ENCODE results near the gene MPPED2. TPM values are rescaled to one million over a fixed set of nuclear protein-coding genes. Genes with fewer than 3 reads are reported as not detected.

MPPED2 gene
- total and polyA plus RNA-seq, 5 experiments from 2014 or later = 1.4 to 4.9 (median 3.3) TPM; not detected in 2

GRCh38 chr11:30405385-30405784 lies 180.8 kb downstream of the MPPED2 start:
- no peak for DNase-seq
- no peak for ATAC-seq
- Mint-ChIP-seq H3K27me3 (peaks cover 0 to 9% (median 0%) of the 10 kb centered on the region in 5 donors), H3K4me3 (peak overlapping the region in 3 of 10 donors; percentile 39 to 47 (median 46)), H3K27ac (peak overlapping the region in 1 of 10 donors; percentile 37), H3K36me3 (no peaks in the 10 kb centered on the region), H3K4me1 (peaks cover 5 to 18% (median 16%) of the 10 kb centered on the region in 4 donors), H3K9me3 (no peaks in the 10 kb centered on the region)
- POLR2A ChIA-PET = no interaction called here

DNA sequence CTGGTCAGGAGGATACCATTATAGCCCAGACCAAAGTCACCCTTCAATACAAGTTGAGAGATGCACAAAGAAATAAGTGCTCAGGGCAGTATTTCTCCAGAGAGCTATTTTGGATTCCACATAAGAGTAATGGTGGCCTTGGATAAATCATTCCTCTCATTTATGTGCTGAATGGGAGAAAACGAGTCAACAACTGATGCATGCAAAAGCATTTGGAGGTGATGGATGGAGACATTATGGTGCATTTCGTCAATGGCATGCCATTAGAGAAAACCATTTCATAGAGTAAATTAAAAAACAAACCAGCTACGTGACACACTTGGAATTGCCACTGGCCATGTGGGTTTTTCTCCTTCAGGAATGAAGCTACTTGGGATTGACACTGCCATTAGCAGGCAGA lies 182.0 kb downstream of the MPPED2 start:
- no peak for DNase-seq
- ATAC-seq = no peak
- peaks cover 5 to 18% (median 16%) of the 10 kb centered on the region in 4 donors for H3K4me1 Mint-ChIP-seq
- no peak overlapping the region for H3K27ac Mint-ChIP-seq
- H3K4me3 Mint-ChIP-seq = no peak overlapping the region
- no peaks in the 10 kb centered on the region for H3K36me3 Mint-ChIP-seq
- POLR2A ChIA-PET = interaction anchor here (0.6 kb wide), 1 partner anchor 70 kb away, joined by 4 read pairs; no protein-coding TSS in a partner anchor
- H3K27me3 Mint-ChIP-seq = peaks cover 0 to 9% (median 0%) of the 10 kb centered on the region in 5 donors
- H3K9me3 Mint-ChIP-seq = no peaks in the 10 kb centered on the region

GRCh38 chr11:30395751-30396150 lies 190.4 kb downstream of the MPPED2 start:
- no peak overlapping the region for H3K27ac Mint-ChIP-seq
- POLR2A ChIA-PET = no interaction called here
- DNase-seq (no peak), ATAC-seq (no peak)
- H3K27me3 Mint-ChIP-seq = peaks cover 0 to 13% (median 3%) of the 10 kb centered on the region in 5 donors
- no peaks in the 10 kb centered on the region for H3K36me3 Mint-ChIP-seq
- no peak overlapping the region for H3K4me3 Mint-ChIP-seq
- H3K4me1 Mint-ChIP-seq = no peaks in the 10 kb centered on the region
- no peaks in the 10 kb centered on the region for H3K9me3 Mint-ChIP-seq

DNA sequence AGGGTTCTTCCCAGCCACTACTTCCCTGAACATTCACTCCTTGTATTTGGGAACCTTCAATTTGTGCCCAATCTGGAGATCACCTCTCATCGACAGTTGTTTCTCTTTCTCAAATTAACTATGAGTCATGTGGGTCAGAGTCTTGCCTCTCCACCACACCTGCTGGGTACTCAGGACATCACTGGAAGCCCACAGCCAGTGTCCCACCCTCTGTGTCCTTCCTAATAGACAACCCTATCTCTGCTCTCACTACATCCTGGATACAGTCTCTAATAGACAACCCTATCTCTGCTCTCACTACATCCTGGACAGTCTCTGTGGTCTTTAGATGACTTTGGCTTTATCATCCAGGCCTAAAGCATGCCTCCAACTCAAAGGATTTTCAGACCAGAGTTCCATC lies 193.1 kb downstream of the MPPED2 start:
- H3K36me3 Mint-ChIP-seq = no peaks in the 10 kb centered on the region
- peaks cover 0 to 10% (median 3%) of the 10 kb centered on the region in 5 donors for H3K27me3 Mint-ChIP-seq
- no peak overlapping the region for H3K4me3 Mint-ChIP-seq
- DNase-seq = no peak
- H3K9me3 Mint-ChIP-seq = peaks cover 0 to 2% (median 0%) of the 10 kb centered on the region in 9 donors
- peaks cover 0 to 3% (median 0%) of the 10 kb centered on the region in 4 donors for H3K4me1 Mint-ChIP-seq
- POLR2A ChIA-PET = no interaction called here
- ATAC-seq = no peak
- H3K27ac Mint-ChIP-seq = no peak overlapping the region

DNA sequence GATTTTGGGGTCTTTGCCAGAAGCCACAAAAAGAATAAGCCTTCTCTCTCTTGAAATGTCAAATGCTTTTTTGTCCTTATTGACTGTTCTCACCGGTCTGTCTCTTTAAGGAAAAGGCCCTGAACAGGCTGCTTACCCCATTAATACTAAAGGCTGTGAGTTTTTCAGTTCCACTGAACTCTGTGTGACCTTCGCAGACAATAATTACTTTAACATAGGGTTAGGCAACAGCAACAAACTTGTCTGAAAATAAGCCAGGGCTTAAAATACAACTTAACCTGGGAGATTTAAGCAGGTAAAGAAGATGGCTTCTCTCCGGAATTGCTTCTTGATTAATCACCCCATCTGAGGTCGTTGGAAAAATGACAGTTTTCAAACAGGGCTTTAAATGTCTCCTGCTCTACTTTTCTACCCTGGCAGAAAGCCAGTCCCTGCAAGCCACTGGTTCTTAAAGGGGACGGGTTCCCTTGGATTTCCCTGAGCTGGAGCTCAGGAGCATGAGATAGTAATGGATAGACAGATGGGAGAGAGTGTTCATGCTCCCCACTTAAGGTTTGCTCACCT lies 193.8 kb downstream of the MPPED2 start:
- H3K27me3 Mint-ChIP-seq = peaks cover 0 to 4% (median 3%) of the 10 kb centered on the region in 5 donors
- H3K4me3 Mint-ChIP-seq = no peak overlapping the region
- H3K9me3 Mint-ChIP-seq = peaks cover 0 to 2% (median 0%) of the 10 kb centered on the region in 9 donors
- H3K4me1 Mint-ChIP-seq = peaks cover 0 to 3% (median 0%) of the 10 kb centered on the region in 4 donors
- no peak overlapping the region for H3K27ac Mint-ChIP-seq
- POLR2A ChIA-PET = no interaction called here
- DNase-seq (no peak), ATAC-seq (no peak)
- no peaks in the 10 kb centered on the region for H3K36me3 Mint-ChIP-seq

GRCh38 chr11:30388957-30389356 lies 197.2 kb downstream of the MPPED2 start:
- H3K4me3 Mint-ChIP-seq = no peak overlapping the region
- POLR2A ChIA-PET = no interaction called here

DNA sequence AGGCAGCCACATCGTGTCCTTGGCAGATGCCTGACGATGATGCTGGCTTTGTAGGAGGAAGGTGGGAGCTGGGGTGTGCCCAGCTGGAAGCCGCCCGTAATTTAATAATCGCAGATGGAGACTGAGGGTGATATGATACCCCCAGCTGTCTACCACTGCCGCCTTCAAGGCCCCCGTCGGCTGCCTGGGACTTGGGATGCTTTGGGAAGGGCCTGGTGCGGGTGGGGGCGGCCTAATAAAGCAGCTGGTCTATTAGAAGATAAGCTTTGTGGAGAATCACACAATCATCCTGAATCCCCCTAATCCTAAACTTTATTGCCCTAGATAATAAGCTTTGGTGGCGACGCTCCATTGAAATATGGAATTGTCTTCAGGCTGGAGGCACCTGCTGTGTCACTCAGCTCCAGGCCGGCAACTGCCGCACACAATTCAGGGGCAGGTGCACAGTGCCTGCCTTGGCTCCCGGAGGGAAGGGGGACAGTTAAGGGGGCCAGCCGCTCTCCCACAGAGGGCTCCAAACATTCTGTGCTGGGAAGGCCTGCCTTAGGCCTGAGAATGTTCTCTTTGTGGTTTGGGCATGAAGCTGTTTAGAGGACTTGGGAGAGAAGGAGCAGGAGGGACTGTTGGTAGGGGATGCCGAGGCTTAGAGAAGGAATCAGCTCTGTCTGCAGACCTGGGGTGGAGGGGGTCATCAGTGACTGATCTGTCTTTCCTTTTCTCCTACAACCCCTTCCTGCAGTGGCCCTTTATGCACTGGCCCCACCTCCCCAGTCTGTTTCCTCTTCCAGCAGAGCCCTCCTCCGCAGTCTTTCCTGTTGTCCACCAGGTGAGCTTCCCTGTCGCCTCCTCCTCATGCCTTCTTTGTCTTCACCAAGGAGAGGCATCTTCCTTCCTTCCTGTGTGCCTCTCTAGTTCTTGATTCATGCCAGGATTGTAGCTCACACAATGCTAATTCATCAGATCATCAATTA lies 198.0 kb downstream of the MPPED2 start:
- peak overlapping the region in 1 of 10 donors; percentile 17 for H3K27ac Mint-ChIP-seq
- peaks cover 0 to 2% (median 0%) of the 10 kb centered on the region in 9 donors for H3K9me3 Mint-ChIP-seq
- DNase-seq (no peak), ATAC-seq (no peak)
- peaks cover 0 to 3% (median 1%) of the 10 kb centered on the region in 5 donors for H3K27me3 Mint-ChIP-seq
- no peaks in the 10 kb centered on the region for H3K36me3 Mint-ChIP-seq
- POLR2A ChIA-PET = no interaction called here
- no peak overlapping the region for H3K4me3 Mint-ChIP-seq
- peaks cover 0 to 3% (median 0%) of the 10 kb centered on the region in 4 donors for H3K4me1 Mint-ChIP-seq

More at GRCh38 chr11:30388957-30389356, 197.2 kb downstream of the MPPED2 start:
- Mint-ChIP-seq H3K4me1 (peaks cover 0 to 3% (median 0%) of the 10 kb centered on the region in 4 donors), H3K36me3 (no peaks in the 10 kb centered on the region), H3K27me3 (peaks cover 0 to 4% (median 1%) of the 10 kb centered on the region in 5 donors), H3K27ac (no peak overlapping the region), H3K9me3 (peaks cover 0 to 2% (median 0%) of the 10 kb centered on the region in 9 donors)
- DNase-seq (no peak), ATAC-seq (no peak)

GRCh38 chr11:30381879-30382278 lies 204.3 kb downstream of the MPPED2 start:
- no peak overlapping the region for H3K4me3 Mint-ChIP-seq
- peaks cover 0 to 7% (median 3%) of the 10 kb centered on the region in 5 donors for H3K27me3 Mint-ChIP-seq
- no peaks in the 10 kb centered on the region for H3K4me1 Mint-ChIP-seq
- no peak for DNase-seq
- no peaks in the 10 kb centered on the region for H3K36me3 Mint-ChIP-seq
- H3K9me3 Mint-ChIP-seq = peaks cover 0 to 2% (median 0%) of the 10 kb centered on the region in 9 donors
- no peak overlapping the region for H3K27ac Mint-ChIP-seq
- POLR2A ChIA-PET = no interaction called here
- ATAC-seq = no peak

- Mint-ChIP-seq H3K27ac (no peak overlapping the region), H3K4me1 (no peaks in the 10 kb centered on the region), H3K9me3 (peaks cover 0 to under 1% (median 0%) of the 10 kb centered on the region in 9 donors), H3K27me3 (peaks cover 0 to 7% (median 3%) of the 10 kb centered on the region in 5 donors), H3K4me3 (no peak overlapping the region), H3K36me3 (no peaks in the 10 kb centered on the region)
- DNase-seq (no peak), ATAC-seq (no peak)
- POLR2A ChIA-PET = no interaction called here
Observed at GRCh38 chr11:30380846-30381245, 205.3 kb downstream of the MPPED2 start.

DNA sequence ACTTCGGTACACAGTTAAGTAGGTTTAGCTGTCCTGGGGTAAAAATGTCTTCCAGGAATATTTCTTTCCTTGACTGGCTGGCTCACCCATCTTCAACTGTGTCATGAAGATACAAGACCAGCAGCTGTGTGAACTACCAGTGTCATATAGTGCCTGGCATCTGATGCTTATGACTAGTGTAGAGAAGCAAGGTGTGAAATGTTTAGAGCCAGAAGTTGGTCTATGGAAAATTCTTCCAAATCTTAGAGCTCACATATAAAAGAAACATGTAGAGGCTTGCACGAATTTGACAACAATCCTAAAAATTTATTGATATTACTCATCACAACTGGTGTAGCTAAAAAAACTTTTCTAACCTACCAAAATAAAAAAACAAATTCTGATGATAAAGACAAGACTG lies 208.8 kb downstream of the MPPED2 start:
- Mint-ChIP-seq H3K36me3 (no peaks in the 10 kb centered on the region), H3K9me3 (no peaks in the 10 kb centered on the region), H3K4me3 (no peak overlapping the region), H3K4me1 (no peaks in the 10 kb centered on the region), H3K27ac (no peak overlapping the region), H3K27me3 (peaks cover 0 to 7% (median 6%) of the 10 kb centered on the region in 5 donors)
- no peak for DNase-seq
- ATAC-seq = no peak
- POLR2A ChIA-PET = no interaction called here

DNA sequence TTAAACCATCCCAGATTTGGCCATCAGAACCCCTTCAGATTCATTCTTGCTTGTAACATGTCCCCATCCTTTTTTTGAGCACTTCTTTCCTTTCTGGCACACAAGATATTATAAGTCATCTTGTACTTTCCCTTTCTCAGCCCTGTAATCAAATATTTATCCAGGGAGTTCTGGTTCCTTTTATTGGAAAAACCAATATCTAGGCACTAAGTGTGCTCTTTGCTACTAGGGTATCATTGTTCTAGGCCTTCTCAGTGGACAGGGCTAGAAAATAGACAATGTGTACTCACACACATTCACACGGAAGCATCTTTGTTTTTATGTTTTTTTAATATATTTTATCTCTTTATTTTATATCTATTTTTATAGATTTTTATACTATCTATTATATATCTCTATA lies 216.0 kb downstream of the MPPED2 start:
- Mint-ChIP-seq H3K36me3 (no peaks in the 10 kb centered on the region), H3K4me3 (no peak overlapping the region), H3K27me3 (peaks cover 0 to 6% (median 0%) of the 10 kb centered on the region in 5 donors), H3K4me1 (no peaks in the 10 kb centered on the region), H3K27ac (peak overlapping the region in 1 of 10 donors; percentile 2), H3K9me3 (peaks cover 0 to 5% (median 0%) of the 10 kb centered on the region in 9 donors)
- ATAC-seq (no peak), DNase-seq (no peak)
- POLR2A ChIA-PET = no interaction called here

DNA sequence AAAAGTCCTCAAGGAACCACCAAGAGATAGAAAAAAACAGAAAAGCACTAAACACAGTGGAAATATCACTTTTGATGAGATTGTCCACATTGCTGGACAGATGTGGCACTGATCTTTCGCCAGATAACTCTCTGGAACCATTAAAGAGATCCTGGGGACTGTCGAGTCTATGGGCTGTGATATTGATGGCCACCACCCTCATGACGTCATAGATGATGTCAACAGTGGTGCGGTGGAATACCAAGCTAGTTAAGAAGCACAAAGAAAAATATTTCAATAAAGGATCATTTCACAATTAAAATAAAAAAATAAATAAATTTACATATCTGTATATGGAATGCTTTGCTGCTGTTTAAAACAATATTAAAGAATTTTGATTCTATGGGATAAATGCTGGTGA lies 217.8 kb downstream of the MPPED2 start:
- DNase-seq = no peak
- Mint-ChIP-seq H3K9me3 (peaks cover 0 to 5% (median 0%) of the 10 kb centered on the region in 9 donors), H3K27ac (no peak overlapping the region), H3K4me3 (no peak overlapping the region), H3K4me1 (no peaks in the 10 kb centered on the region), H3K36me3 (no peaks in the 10 kb centered on the region), H3K27me3 (peaks cover 0 to 6% (median 3%) of the 10 kb centered on the region in 5 donors)
- POLR2A ChIA-PET = no interaction called here
- no peak for ATAC-seq

All from naive thymus-derived CD8-positive, alpha-beta T cell (primary cell).